Activated naive CD8-positive, alpha-beta T cell treated with anti-CD3 and anti-CD28 coated beads for 36 hours (primary cell): Measurements from ENCODE around the gene SCRT2. TPM values are rescaled to one million over a fixed set of nuclear protein-coding genes. Genes with fewer than 3 reads are reported as not detected.
"Not testable (repeated sequence)": the region's sequence is repeated elsewhere in the genome, so short reads cannot be mapped to it uniquely, and the experiment has no call there.

Source experiments
- DNase-seq: peaks from one replicate; pipeline ENCODE4 v3.0.0; 2021
- H3K27ac Mint-ChIP-seq: one replicate; pipeline ENCODE4 v1.8.0; 2022; ENCODE audit warnings: mild to moderate bottlenecking, moderate library complexity, mixed read lengths
- H3K27me3 Mint-ChIP-seq: one replicate; pipeline ENCODE4 v1.8.0; 2022; ENCODE audit warnings: mild to moderate bottlenecking, mixed read lengths
- H3K36me3 Mint-ChIP-seq: one replicate; pipeline ENCODE4 v1.8.0; 2021; ENCODE audit warnings: mild to moderate bottlenecking, mixed read lengths
- H3K4me1 Mint-ChIP-seq: one replicate; pipeline ENCODE4 v1.8.0; 2021; ENCODE audit warnings: mixed read lengths
- H3K4me3 Mint-ChIP-seq: one replicate; pipeline ENCODE4 v1.8.0; 2022; ENCODE audit warnings: mild to moderate bottlenecking, moderate library complexity, mixed read lengths
- H3K9me3 Mint-ChIP-seq: one replicate; pipeline ENCODE4 v1.8.0; 2022; ENCODE audit warnings: mixed read lengths
- total RNA-seq, 2 experiments: library from RNA; stranded (reverse); gene quantifications; one replicate each; pipeline ENCODE4 v1.2.3, GENCODE V29; 2021

SCRT2 gene
- total RNA-seq, 2 experiments from 2014 or later: not detected

DNA sequence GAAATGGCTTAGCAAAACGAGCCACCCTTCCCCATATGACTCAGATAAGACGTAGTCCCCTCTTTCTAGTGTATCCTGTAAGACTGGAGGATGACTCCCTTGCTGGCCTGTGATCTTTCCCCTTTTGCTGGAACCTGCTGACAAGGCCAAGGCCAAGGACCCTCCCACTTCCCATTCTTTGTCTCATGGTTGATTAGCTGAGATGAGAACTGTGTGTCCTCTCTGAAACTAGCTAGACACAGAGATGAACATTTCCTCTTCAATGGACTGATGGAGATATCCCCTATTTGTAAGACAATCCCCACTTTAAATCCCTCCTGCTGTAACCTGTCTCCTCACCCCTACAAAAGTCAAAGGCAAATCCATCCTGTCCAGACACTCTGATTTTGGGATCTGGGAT is 33.4 kb upstream of the SCRT2 start:
- Mint-ChIP-seq H3K27ac (no peak overlapping the region), H3K27me3 (peaks cover 33% of the 10 kb centered on the region), H3K9me3 (peaks cover 8% of the 10 kb centered on the region), H3K36me3 (peaks cover 7% of the 10 kb centered on the region), H3K4me3 (no peak overlapping the region), H3K4me1 (peaks cover 2% of the 10 kb centered on the region)
- DNase-seq: no peak

DNA sequence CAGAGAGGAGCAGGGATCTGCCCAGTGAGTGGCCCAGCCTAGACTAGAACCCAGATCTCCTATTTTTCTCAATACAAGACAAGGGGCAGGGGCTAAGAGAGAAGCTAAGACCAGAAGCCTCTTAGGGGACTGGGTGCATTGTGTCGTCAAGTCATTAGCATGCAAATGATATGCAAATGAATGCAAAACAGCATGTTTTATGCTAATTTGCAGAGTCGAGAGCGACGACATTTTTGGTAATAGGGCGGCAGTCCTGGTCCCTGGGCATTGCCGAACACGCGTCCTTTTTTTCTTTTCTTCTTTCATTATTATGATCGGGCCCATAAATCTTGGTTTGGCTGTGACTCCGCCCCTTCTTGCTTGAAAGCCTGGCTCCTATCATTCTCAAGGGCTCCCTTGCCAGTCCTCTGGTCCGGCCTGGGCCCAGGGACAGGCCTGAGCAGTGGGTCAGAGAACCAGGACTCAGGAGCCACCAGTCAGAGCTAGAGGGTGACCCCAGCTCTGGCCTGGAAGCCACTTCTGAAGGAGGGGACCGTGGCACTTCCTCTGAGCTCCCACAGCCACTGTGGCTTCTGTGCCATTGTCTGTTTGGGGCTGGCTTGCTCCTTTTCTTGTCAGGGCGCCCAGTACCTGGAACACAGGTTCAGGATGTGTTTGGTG is 32.0 kb upstream of the SCRT2 start:
- Mint-ChIP-seq H3K27me3 (peaks cover 28% of the 10 kb centered on the region), H3K4me3 (no peak overlapping the region), H3K27ac (no peak overlapping the region), H3K4me1 (peaks cover 2% of the 10 kb centered on the region), H3K9me3 (peaks cover 3% of the 10 kb centered on the region), H3K36me3 (peaks cover 7% of the 10 kb centered on the region)
- no peak for DNase-seq

- H3K27ac Mint-ChIP-seq: no peak overlapping the region
- H3K27me3 Mint-ChIP-seq: peaks cover 21% of the 10 kb centered on the region
- H3K4me1 Mint-ChIP-seq: peaks cover 2% of the 10 kb centered on the region
- peaks cover 7% of the 10 kb centered on the region for H3K36me3 Mint-ChIP-seq
- H3K4me3 Mint-ChIP-seq: no peak overlapping the region
- no peak for DNase-seq
- H3K9me3 Mint-ChIP-seq: peaks cover 3% of the 10 kb centered on the region
Observed at GRCh38 chr20:706366-706885, 30.8 kb upstream of the SCRT2 start.

DNA sequence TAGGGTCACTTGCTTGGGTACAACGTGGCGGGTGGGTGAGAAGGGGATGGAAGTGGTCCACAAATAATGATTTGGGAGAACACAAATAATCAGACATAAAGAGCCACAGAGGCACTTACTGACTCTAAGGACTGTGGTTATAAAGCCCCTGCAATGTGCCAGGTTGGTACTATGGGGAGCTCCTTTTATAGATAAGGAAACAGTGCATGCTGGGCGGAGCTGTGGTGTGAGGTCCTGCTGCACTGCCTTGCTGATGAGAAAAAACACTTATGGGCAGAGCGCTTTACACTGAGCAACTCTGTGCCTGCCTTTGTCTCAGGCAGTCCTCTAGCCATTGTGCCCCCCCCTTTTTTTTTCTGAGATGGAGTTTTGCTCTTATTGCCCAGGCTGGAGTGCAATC is 29.1 kb upstream of the SCRT2 start:
- H3K36me3 Mint-ChIP-seq: peaks cover 7% of the 10 kb centered on the region
- H3K27me3 Mint-ChIP-seq: peaks cover 9% of the 10 kb centered on the region
- H3K4me3 Mint-ChIP-seq: no peak overlapping the region
- H3K9me3 Mint-ChIP-seq: peaks cover 3% of the 10 kb centered on the region
- no peak overlapping the region for H3K27ac Mint-ChIP-seq
- peaks cover 2% of the 10 kb centered on the region for H3K4me1 Mint-ChIP-seq
- DNase-seq: no peak

DNA sequence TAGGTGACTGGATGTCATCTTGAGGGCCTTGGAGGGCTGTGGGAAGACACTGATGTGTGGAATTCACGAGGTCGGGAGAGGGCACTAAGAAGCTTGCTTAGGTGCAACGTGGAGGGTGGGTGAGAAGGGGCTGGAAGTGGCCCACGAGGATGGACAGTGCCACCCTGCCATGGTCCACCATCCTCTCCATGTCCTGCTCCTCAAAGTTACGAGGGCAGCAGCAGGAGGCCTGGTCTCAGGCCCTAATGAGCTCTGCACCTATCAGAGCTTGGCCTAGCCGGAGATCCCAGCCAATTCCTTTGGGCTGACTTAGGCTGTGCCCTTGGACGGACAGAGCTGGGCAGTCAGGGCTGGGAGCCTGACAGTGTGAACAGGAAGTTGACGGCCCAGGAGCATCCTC is 27.8 kb upstream of the SCRT2 start:
- Mint-ChIP-seq H3K27me3 (no peaks in the 10 kb centered on the region), H3K4me1 (no peaks in the 10 kb centered on the region), H3K4me3 (no peak overlapping the region), H3K9me3 (no peaks in the 10 kb centered on the region), H3K27ac (no peak overlapping the region), H3K36me3 (no peaks in the 10 kb centered on the region)
- no peak for DNase-seq

- no peak for DNase-seq
- no peak overlapping the region for H3K27ac Mint-ChIP-seq
- peaks cover 4% of the 10 kb centered on the region for H3K27me3 Mint-ChIP-seq
- no peaks in the 10 kb centered on the region for H3K4me1 Mint-ChIP-seq
- no peaks in the 10 kb centered on the region for H3K9me3 Mint-ChIP-seq
- no peak overlapping the region for H3K4me3 Mint-ChIP-seq
- H3K36me3 Mint-ChIP-seq: no peaks in the 10 kb centered on the region
Observed at GRCh38 chr20:703006-703405, 27.4 kb upstream of the SCRT2 start.

- Mint-ChIP-seq H3K27me3 (peaks cover 7% of the 10 kb centered on the region), H3K27ac (no peak overlapping the region), H3K4me3 (no peak overlapping the region), H3K9me3 (no peaks in the 10 kb centered on the region), H3K4me1 (no peaks in the 10 kb centered on the region), H3K36me3 (no peaks in the 10 kb centered on the region)
- DNase-seq: no peak
Observed at GRCh38 chr20:701401-702129, 26.0 kb upstream of the SCRT2 start.

- Mint-ChIP-seq H3K27me3 (peaks cover 15% of the 10 kb centered on the region), H3K27ac (no peak overlapping the region), H3K9me3 (no peaks in the 10 kb centered on the region), H3K4me1 (no peaks in the 10 kb centered on the region), H3K36me3 (no peaks in the 10 kb centered on the region), H3K4me3 (no peak overlapping the region)
- no peak for DNase-seq
Observed at GRCh38 chr20:699811-700338, 24.3 kb upstream of the SCRT2 start.

DNA sequence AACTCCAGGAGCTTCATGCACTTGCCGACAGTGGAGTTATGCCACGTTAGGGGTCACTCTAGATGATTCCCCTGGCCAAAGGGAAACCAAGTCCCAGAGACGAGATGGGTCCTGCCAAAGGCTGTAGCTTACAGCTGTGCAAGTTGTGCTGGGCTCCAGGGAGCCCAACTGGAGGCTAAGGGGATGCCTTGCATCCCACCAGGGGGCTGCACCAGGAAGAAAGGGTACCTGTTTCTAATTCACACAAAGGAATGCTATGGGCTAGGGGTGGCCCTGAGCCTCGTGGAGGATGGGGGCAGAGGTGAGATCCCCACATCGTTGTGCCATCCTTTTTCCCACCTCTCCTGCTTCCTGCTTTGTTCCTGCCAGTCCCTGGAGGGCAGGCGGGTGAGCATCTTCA is 23.7 kb upstream of the SCRT2 start:
- H3K27ac Mint-ChIP-seq: no peak overlapping the region
- H3K9me3 Mint-ChIP-seq: no peaks in the 10 kb centered on the region
- H3K27me3 Mint-ChIP-seq: peaks cover 15% of the 10 kb centered on the region
- H3K4me3 Mint-ChIP-seq: no peak overlapping the region
- H3K4me1 Mint-ChIP-seq: no peaks in the 10 kb centered on the region
- H3K36me3 Mint-ChIP-seq: no peaks in the 10 kb centered on the region
- DNase-seq: no peak

- Mint-ChIP-seq H3K9me3 (no peaks in the 10 kb centered on the region), H3K36me3 (no peaks in the 10 kb centered on the region), H3K4me3 (no peak overlapping the region), H3K4me1 (no peaks in the 10 kb centered on the region), H3K27me3 (peaks cover 15% of the 10 kb centered on the region), H3K27ac (no peak overlapping the region)
- no peak for DNase-seq
Observed at GRCh38 chr20:698276-698675, 22.7 kb upstream of the SCRT2 start.

DNA sequence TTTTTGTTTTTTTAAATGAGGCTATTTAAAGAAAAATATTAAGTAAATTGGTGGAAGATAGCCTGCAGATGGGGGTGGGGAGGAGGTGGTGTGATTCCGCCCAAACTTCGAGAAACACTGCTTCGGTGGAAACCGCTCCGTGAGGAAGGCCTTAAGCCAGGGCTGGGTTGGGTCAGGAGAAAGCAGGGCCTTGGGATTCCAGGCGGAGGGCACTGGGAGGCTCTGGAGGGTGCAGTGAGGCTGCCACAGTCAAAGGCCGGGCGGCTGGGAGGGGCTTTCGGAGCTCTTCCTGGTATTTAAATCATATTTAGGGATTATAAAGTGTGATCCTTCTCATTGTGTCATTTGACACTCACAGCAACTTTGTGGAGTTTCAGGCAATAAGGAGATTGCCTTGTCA is 22.2 kb upstream of the SCRT2 start:
- no peak overlapping the region for H3K27ac Mint-ChIP-seq
- no peaks in the 10 kb centered on the region for H3K4me1 Mint-ChIP-seq
- H3K4me3 Mint-ChIP-seq: no peak overlapping the region
- H3K9me3 Mint-ChIP-seq: no peaks in the 10 kb centered on the region
- H3K27me3 Mint-ChIP-seq: peaks cover 15% of the 10 kb centered on the region
- no peaks in the 10 kb centered on the region for H3K36me3 Mint-ChIP-seq
- DNase-seq: no peak

DNA sequence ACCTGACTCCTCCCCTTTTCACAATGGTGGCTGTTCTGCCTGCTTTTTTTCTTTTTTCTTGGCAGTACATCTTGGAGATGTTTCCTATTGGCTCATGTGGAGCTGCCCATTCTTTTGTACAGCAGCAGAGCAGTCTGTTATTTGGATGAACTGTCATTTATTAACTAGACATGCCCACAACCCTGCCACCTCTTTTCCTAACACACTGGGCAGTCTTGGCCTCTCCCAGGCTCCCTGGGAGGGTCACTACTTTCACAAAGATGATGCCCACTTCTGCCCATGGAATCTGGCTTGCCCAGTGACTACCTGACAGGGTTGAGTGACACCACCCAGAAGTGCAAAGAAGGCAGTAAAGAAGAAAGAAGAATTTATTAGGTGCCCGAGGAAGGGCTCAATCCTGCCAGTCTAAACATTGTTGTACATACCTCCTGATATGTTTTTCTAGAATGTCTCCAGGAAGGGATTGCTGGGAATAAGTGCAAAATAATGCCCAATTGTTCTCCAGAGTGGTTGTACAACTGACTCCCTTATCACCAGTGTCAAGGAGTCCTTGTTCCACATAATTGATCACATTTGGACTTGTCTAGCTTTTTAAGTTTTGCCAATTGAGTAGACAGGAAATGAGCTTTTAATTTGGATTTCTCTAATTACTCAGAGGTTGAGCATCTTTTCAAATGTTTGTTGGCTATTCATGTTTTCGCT is 19.7 kb upstream of the SCRT2 start:
- DNase-seq: no peak
- no peaks in the 10 kb centered on the region for H3K4me1 Mint-ChIP-seq
- no peak overlapping the region for H3K4me3 Mint-ChIP-seq
- H3K27ac Mint-ChIP-seq: no peak overlapping the region
- no peaks in the 10 kb centered on the region for H3K36me3 Mint-ChIP-seq
- peaks cover 15% of the 10 kb centered on the region for H3K27me3 Mint-ChIP-seq
- no peaks in the 10 kb centered on the region for H3K9me3 Mint-ChIP-seq

DNA sequence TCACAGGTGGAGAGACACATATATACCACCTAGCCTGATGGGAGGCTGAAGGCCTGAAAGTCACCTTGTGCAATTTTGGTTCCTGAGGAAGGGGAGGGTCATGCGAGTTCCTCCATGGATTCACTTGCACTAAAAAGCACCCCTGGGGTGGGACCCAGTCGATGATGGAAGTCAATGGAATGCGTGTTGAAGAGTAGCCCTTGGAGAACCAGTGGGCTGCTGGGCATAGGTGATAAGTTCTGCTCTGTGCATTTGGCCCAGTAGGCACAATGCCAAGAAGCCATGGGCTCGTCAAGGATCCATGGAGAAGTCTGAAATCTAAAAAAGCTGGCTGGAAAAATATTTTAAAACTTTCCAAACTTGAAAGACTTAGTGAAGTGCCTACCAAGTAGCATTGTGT is 18.9 kb upstream of the SCRT2 start:
- Mint-ChIP-seq H3K27ac (no peak overlapping the region), H3K4me3 (no peak overlapping the region), H3K4me1 (no peaks in the 10 kb centered on the region), H3K9me3 (no peaks in the 10 kb centered on the region), H3K36me3 (no peaks in the 10 kb centered on the region), H3K27me3 (peaks cover 15% of the 10 kb centered on the region)
- DNase-seq: no peak

GRCh38 chr20:693786-694185 is 18.2 kb upstream of the SCRT2 start:
- H3K27ac Mint-ChIP-seq, DNase-seq, H3K36me3 Mint-ChIP-seq, H3K4me3 Mint-ChIP-seq, H3K4me1 Mint-ChIP-seq, H3K9me3 Mint-ChIP-seq: not testable (repeated sequence)
- H3K27me3 Mint-ChIP-seq: peaks cover 19% of the 10 kb centered on the region

DNA sequence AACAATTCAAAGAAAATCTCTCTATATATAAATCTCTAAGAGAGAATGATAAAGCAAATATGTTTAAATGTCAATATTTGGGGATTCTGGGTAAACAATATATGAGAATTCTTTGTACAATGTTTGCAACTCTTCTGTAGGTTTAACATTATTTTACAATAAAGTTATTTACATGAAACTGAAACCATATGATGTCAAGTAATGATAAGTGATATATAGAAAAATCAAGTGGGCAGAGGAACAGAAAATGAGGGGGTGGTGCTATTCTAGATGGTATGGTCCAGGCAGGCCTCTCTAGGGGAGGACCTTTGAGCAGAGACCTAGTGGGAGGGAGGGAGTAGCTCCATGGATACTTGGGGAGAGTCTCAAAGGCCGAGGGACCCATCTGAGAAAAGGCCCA is 16.4 kb upstream of the SCRT2 start:
- Mint-ChIP-seq H3K27me3 (peaks cover 19% of the 10 kb centered on the region), H3K36me3 (no peaks in the 10 kb centered on the region), H3K9me3 (no peaks in the 10 kb centered on the region), H3K27ac (no peak overlapping the region), H3K4me3 (no peak overlapping the region), H3K4me1 (no peaks in the 10 kb centered on the region)
- no peak for DNase-seq
